HG02623 (cell line): ENCODE measurements around the gene ATF5.
A peak's percentile ranks its signal among the peaks of the same experiment; 100 is the strongest.

Experiments used
- ATAC-seq: cut with Tn5 transposase; IDR thresholded peaks from one replicate; pipeline ENCODE4 v1.9.1; 2021; ENCODE audit warnings: moderate library complexity; ENCODE audit not compliant: unreplicated experiment

Gene ATF5

GRCh38 chr19:49894879-49895565 lies 34.0 kb upstream of the ATF5 start:
- ATAC-seq = no peak

GRCh38 chr19:49895566-49896297 lies 33.3 kb upstream of the ATF5 start:
- ATAC-seq = no peak

GRCh38 chr19:49896863-49897621 lies 32.0 kb upstream of the ATF5 start, which contains the start of gene IL4I1:
IL4I1 (minus strand) TSS chr19:49896887; CDS start chr19:49896160, 727 bp downstream.
- ATAC-seq = peak; percentile 56

GRCh38 chr19:49904136-49904535 lies 24.9 kb upstream of the ATF5 start:
- no peak for ATAC-seq

- ATAC-seq = no peak
Observed at GRCh38 chr19:49906879-49907564, 22.0 kb upstream of the ATF5 start.

GRCh38 chr19:49907745-49908446 lies 21.1 kb upstream of the ATF5 start:
- no peak for ATAC-seq

GRCh38 chr19:49908480-49909420 lies 20.3 kb upstream of the ATF5 start:
- ATAC-seq = no peak

GRCh38 chr19:49910179-49910578 lies 18.8 kb upstream of the ATF5 start:
- no peak for ATAC-seq

- no peak for ATAC-seq
Observed at GRCh38 chr19:49911381-49912145, 17.4 kb upstream of the ATF5 start.

GRCh38 chr19:49912965-49913685 lies 15.9 kb upstream of the ATF5 start:
- no peak for ATAC-seq

- ATAC-seq = no peak
Observed at GRCh38 chr19:49913720-49914119, 15.3 kb upstream of the ATF5 start.

GRCh38 chr19:49915271-49915670 lies 13.7 kb upstream of the ATF5 start:
- ATAC-seq = no peak

- ATAC-seq = no peak
Observed at GRCh38 chr19:49916839-49917733, 11.9 kb upstream of the ATF5 start.

GRCh38 chr19:49918089-49918488 lies 10.9 kb upstream of the ATF5 start:
- ATAC-seq = no peak

- no peak for ATAC-seq
Observed at GRCh38 chr19:49920624-49921363, 8.2 kb upstream of the ATF5 start.
